Activated CD8-positive, alpha-beta memory T cell treated with anti-CD3 and anti-CD28 coated beads for 36 hours (primary cell): ENCODE data around the gene CAMSAP3. TPM values are rescaled to one million over a fixed set of nuclear protein-coding genes. Genes with fewer than 3 reads are reported as not detected.

Experiments used
- CTCF ChIA-PET: fragments of 350-600 bp; sonication (Branson Sonifier 250); formaldehyde crosslinking; loops from one replicate; lab custom pipeline; 2021; ENCODE audit warnings: antibody characterized with exemption; lab: Charles Lee
- POLR2A ChIA-PET: fragments of 350-600 bp; sonication (Branson Sonifier 250); formaldehyde crosslinking; loops from one replicate; lab custom pipeline; 2021; ENCODE audit warnings: antibody characterized with exemption; lab: Charles Lee
- total RNA-seq, 2 experiments: library from RNA; stranded (reverse); gene quantifications; one replicate each; pipeline ENCODE4 v1.2.3, GENCODE V29; 2021

CAMSAP3 gene, protein sequence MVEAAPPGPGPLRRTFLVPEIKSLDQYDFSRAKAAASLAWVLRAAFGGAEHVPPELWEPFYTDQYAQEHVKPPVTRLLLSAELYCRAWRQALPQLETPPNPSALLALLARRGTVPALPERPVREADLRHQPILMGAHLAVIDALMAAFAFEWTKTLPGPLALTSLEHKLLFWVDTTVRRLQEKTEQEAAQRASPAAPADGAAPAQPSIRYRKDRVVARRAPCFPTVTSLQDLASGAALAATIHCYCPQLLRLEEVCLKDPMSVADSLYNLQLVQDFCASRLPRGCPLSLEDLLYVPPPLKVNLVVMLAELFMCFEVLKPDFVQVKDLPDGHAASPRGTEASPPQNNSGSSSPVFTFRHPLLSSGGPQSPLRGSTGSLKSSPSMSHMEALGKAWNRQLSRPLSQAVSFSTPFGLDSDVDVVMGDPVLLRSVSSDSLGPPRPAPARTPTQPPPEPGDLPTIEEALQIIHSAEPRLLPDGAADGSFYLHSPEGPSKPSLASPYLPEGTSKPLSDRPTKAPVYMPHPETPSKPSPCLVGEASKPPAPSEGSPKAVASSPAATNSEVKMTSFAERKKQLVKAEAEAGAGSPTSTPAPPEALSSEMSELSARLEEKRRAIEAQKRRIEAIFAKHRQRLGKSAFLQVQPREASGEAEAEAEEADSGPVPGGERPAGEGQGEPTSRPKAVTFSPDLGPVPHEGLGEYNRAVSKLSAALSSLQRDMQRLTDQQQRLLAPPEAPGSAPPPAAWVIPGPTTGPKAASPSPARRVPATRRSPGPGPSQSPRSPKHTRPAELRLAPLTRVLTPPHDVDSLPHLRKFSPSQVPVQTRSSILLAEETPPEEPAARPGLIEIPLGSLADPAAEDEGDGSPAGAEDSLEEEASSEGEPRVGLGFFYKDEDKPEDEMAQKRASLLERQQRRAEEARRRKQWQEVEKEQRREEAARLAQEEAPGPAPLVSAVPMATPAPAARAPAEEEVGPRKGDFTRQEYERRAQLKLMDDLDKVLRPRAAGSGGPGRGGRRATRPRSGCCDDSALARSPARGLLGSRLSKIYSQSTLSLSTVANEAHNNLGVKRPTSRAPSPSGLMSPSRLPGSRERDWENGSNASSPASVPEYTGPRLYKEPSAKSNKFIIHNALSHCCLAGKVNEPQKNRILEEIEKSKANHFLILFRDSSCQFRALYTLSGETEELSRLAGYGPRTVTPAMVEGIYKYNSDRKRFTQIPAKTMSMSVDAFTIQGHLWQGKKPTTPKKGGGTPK
- total RNA-seq = under 1 TPM; 0.34 to 0.69 TPM

DNA sequence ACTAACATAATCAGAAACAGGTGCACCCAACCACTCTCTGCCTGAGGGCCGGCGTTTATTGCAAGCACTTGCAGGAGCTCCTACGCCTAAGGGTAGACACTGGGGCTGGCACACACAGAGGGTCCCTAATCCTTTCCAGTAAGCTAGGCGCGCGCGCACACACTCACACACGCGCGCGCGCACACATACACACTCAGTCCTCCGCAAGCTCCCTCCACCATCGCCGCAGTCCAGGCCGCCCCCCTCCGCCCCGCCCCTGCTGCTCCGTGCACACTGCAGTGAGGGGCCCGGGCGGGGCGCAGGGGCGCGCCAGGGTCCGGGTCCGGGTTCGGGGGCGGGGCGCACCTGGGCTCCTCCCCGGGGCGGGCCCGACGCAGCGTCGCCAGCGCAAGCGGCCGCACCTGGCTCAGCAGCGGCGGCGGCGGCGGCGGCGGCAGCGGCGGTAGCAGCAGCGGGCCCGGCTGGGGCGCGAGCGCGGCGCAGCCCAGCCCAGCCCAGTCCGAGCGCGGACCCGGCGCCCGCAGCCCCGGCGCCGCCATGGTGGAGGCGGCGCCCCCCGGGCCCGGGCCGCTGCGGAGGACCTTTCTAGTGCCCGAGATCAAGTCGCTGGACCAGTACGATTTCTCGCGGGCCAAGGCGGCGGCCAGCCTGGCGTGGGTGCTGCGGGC, at the start of gene CAMSAP3:
CAMSAP3 (plus strand) TSS at position 398 of the 668 bp plus-strand sequence; CDS start at position 538, 140 bp downstream.
- ChIA-PET POLR2A (no interaction called here), CTCF (no interaction called here)

DNA sequence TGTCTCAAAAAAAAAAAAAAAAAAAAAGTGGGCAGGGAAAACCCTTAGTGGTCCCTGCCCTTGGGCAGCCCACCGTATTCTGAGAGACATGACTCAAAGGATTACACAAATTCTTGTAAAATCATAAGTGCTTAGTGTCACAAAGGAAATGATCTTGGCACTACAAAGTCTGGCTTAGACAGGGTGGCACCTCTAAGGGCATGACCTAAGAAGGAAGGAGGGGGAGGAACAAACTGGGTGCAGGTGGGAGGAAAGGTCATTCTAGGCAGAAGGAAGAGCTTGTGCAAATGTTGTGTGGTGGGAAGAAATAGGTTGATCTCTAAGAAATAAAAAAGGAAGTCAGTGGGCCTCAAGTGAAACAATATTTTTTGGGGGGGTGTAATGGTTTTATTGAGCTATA, 49.8 kb upstream of the CAMSAP3 start:
- POLR2A ChIA-PET = interaction anchor here (0.7 kb wide), 1 partner anchor 13 kb away, joined by 6 read pairs; no protein-coding TSS in a partner anchor
- CTCF ChIA-PET = interaction anchor here (0.6 to 1.3 kb wide), 2 partner anchors 25 to 135 kb away, joined by 3 read pairs; partner anchors contain the start of gene TRAPPC5

DNA sequence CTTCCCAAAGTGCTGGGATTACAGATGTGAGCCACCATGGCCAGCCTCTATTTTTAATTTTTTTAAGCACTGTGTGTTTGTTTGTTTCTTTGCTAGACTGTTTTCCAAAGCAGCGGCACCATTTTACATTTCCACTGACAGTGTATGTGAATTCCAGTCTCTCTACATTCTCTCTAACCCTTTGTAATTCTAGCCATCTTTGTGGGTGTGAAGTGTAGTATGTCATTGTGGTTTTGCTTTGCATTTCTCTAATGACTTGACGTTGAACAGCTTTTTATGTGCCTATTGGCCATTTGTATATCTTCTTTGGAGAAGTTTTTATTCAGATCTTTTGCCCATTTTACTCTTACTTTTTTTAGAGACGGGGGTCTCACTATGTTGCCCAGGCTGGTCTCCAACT, 48.5 kb upstream of the CAMSAP3 start:
- POLR2A ChIA-PET = no interaction called here
- CTCF ChIA-PET = interaction anchor here (1.3 kb wide), 1 partner anchor 134 kb away, joined by 3 read pairs; the partner anchor contains the start of gene TRAPPC5

DNA sequence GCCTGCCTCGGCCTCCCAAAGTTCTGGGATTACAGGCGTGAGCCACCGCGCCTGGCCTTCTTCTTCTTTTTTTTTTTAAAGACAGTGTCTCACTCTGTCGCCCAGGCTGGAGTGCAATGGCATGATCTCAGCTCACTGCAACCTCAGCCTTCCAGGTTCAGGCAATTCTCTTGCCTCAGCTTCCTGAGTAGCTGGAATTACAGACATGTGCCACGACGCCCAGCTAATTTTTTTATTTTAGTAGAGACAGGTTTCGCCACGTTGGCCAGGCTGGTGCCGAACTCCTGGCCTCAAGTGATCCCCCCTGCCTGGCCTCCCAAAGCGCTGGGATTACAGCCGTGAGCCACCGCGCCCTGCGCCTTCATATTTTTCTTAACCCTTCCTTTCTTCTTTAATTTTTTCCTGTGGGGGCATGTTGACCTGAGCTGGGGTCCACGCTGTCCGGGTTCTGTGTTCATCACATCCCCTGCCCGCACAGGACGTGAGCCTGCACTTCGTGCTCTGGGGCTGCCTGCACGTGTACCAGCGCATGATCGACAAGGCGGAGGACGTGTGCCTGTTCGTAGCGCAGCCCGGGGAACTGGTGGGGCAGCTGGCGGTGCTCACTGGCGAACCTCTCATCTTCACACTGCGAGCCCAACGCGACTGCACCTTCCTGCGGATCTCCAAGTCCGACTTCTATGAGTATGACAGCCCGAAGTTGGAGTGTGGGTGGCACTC, 46.1 kb upstream of the CAMSAP3 start:
- CTCF ChIA-PET = interaction anchor here (0.6 kb wide), 1 partner anchor 451 kb away, joined by 3 read pairs; no protein-coding TSS in a partner anchor

DNA sequence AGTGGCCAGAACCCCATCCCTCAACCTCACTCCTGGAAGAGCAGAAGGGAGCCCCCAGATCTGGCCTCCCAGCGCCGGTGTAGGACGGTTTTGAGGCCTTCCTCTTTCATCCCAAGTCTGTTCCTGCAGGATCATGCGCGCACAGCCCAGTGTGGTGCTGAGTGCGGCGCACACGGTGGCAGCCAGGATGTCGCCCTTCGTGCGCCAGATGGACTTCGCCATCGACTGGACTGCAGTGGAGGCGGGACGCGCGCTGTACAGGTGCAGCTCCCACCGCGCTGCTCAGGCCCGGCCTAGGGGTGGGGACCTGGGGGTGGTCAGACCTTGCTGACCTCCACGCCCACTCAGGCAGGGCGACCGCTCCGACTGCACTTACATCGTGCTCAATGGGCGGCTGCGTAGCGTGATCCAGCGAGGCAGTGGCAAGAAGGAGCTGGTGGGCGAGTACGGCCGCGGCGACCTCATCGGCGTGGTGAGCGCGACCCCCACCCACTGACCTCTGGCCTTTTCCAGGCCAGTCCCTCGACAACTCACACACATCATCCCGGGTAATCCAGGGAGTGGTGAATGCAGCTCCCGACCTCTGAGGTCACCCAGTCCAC, 45.4 kb upstream of the CAMSAP3 start:
- CTCF ChIA-PET = interaction anchor here (0.6 to 3.3 kb wide), 2 partner anchors 18 to 451 kb away, joined by 3 to 13 read pairs; no protein-coding TSS in a partner anchor
- POLR2A ChIA-PET = no interaction called here

More for the DNA sequence above, 46.1 kb upstream of the CAMSAP3 start:
- POLR2A ChIA-PET = no interaction called here

DNA sequence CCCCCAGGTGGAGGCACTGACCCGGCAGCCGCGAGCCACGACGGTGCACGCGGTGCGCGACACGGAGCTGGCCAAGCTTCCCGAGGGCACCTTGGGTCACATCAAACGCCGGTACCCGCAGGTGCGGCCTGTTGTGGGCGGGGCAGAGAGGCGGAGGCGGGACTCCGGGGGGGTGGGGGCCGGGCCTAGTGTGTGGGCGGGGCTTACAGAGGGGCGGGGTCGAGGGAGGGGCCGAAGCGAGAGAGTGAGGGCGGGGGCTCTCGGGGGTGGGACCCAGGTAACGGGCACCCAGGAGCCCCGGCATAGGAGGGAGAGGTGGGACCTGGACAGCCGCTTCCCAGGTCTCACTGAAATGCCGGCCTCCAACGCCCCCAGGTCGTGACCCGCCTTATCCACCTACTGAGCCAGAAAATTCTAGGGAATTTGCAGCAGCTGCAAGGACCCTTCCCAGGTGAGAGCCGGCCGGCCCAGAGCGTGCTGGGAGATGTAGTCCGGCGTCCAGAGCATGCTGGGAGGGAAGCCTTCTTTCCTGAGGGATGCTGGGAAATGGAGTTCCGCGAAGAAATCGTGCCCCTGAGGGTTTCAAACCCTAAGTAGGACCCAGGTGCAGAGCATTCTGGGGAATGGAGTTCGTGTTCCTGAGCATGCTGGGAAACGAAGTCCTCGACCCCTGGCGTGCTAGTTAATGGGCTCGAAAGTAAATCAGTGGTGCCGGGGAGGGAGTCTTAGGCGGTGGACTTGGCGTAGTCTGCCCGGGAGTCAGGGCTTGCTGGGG, 44.5 kb upstream of the CAMSAP3 start:
- POLR2A ChIA-PET = no interaction called here
- CTCF ChIA-PET = interaction anchor here (3.3 kb wide), 1 partner anchor 17 kb away, joined by 13 read pairs; no protein-coding TSS in a partner anchor

DNA sequence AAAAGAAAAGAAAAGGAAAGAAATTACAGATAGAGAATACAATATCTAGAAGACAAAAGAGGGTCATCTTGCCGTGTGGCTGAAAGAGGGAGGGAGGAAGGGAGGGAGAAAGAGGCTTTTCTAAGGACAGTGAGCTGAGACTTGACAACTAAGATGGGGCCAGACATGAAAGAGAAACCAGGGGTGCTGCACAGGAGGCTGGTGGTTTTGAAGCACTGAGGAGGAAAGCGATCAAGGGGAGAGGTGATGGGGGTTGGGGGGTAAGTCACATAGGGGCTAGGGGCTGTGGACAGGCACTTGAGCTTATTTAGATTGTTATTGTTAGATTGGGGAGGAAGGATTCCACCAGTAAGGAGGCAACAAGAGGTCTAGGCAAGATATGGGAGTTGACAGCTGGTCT, 42.9 kb upstream of the CAMSAP3 start:
- ChIA-PET POLR2A (no interaction called here), CTCF (interaction anchor here (0.7 to 3.3 kb wide), 2 partner anchors 16 to 327 kb away, joined by 3 to 13 read pairs; no protein-coding TSS in a partner anchor)

DNA sequence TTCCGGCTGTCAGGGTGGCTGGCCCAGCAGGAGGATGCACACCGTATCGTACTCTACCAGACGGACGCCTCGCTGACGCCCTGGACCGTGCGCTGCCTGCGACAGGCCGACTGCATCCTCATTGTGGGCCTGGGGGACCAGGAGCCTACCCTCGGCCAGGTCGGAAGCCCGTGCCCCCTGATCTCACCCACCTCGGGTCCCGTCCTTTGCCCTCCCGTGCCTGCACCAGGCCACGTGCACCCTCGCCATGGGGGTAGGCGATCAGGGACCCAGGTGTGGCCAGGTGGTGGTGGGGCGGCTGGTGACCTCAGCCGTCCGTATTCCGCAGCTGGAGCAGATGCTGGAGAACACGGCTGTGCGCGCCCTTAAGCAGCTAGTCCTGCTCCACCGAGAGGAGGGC, 41.1 kb upstream of the CAMSAP3 start:
- POLR2A ChIA-PET = no interaction called here
- CTCF ChIA-PET = interaction anchor here (0.5 to 2.0 kb wide), 2 partner anchors 14 to 398 kb away, joined by 4 to 6 read pairs; no protein-coding TSS in a partner anchor

DNA sequence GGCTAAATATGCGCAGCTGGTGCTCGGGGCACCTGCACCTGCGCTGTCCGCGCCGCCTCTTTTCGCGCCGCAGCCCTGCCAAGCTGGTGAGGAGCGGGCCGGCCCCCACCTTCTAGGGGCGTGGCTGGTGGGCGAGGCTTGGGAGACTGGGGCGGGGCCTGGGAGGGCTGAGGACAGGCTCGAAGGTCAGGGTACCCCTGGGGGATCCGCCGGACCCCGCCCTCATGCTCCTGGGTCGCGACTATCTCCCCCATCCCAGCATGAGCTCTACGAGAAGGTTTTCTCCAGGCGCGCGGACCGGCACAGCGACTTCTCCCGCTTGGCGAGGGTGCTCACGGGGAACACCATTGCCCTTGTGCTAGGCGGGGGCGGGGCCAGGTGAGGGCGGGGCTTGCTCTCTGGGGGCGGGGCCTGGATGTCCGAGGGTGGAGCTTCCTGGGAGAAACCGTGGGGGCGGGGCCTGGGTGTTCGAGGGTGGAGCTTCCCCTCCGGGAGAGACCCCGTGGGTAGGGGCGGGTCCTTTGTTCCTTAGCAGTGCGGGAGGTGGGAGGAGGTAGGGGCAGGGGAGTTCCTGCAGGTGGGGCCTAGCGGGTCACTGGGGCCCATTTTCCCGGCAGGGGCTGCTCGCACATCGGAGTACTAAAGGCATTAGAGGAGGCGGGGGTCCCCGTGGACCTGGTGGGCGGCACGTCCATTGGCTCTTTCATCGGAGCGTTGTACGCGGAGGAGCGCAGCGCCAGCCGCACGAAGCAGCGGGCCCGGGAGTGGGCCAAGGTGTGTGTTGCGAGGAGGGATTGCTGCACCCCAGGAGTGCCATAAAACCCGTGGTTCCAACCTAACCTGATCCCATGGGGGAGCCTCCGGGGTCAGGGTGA, 40.4 kb upstream of the CAMSAP3 start:
- ChIA-PET POLR2A (no interaction called here), CTCF (interaction anchor here (0.5 to 2.0 kb wide), 3 partner anchors 13 to 399 kb away, joined by 3 to 6 read pairs (median 4); partner anchors contain the start of gene PNPLA6)

DNA sequence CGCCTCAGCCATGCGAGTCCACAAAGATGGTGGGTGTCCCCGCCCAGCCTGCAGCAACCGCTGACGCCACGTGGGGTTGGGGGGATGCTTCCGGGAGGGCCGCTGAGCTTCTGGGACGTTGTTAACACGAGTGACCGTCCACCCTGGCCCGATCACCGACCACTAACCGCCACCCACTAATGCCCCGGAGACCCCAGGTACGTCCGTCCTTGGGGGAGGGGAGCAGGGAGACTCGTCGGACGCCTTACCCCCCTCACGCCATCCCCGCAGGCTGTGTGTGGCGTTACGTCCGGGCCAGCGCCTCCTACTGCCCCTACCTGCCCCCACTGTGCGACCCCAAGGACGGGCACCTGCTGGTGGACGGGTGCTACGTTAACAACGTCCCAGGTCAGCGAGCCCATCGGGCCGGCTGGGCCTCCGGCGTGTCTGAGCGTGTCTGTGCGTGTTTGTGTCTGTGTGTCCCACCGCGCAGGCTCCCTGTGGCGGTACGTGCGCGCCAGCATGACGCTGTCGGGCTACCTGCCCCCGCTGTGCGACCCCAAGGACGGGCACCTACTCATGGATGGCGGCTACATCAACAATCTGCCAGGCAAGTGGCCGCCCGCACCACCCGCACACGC, 38.9 kb upstream of the CAMSAP3 start:
- ChIA-PET CTCF (interaction anchor here (0.7 kb wide), 2 partner anchors 112 to 207 kb away, joined by 3 read pairs; partner anchors contain the start of gene RETN), POLR2A (no interaction called here)

DNA sequence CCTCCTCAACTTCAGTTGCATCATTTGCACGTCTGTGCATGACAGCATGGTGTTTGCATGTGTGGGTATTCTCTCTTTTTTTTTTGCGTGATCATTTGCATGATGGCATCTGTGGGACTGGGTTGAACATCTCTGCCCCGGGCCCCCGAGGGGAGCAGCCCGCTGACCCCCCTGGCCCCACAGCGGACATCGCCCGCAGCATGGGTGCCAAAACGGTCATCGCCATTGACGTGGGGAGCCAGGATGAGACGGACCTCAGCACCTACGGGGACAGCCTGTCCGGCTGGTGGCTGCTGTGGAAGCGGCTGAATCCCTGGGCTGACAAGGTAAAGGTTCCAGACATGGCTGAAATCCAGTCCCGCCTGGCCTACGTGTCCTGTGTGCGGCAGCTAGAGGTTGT, 37.0 kb upstream of the CAMSAP3 start:
- ChIA-PET CTCF (interaction anchor here (2.8 kb wide), 1 partner anchor 9 kb away, joined by 11 read pairs; no protein-coding TSS in a partner anchor), POLR2A (interaction anchor here (0.6 kb wide), 1 partner anchor 24 kb away, joined by 3 read pairs; no protein-coding TSS in a partner anchor)

DNA sequence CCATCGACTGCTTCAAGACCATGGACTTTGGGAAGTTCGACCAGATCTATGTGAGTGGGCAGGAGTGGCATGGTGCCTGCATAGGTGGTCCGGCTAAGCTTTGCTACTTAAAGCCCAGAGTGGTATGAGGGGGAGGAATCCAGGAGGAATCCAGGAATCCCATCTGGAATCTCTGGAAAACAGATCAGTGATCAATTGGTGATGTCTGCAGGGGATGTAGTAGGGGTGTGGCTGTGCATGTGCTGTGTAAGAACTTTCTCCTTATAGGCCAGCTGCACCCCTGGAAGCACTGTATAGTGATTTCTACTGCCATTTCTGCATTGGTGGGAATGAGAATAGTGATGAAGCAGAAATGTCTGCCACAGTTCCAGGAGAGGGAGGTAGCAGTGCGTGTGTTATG, 36.6 kb upstream of the CAMSAP3 start:
- POLR2A ChIA-PET = interaction anchor here (0.6 kb wide), 1 partner anchor 25 kb away, joined by 3 read pairs; no protein-coding TSS in a partner anchor

DNA sequence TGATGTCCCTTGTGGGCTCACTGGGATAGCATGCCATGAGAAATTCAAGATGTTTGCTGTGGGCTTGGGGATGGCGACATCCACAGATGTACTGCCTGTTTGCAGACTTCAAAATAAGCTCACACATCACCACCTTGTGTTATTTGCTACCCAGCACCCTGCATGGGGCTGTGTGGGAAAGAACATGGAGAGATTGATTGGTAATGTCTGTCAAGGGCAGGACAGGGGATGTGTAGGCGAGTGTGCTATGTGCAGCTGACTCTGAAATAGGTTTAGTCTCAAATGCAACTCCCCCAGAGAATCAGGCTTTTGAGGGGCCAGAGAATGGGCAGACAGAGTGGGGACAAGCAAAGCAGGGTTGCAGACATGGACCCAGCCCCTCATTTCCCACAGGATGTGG, 35.4 kb upstream of the CAMSAP3 start:
- CTCF ChIA-PET = interaction anchor here (2.8 kb wide), 1 partner anchor 8 kb away, joined by 11 read pairs; no protein-coding TSS in a partner anchor
- POLR2A ChIA-PET = no interaction called here

More for the DNA sequence above, 36.6 kb upstream of the CAMSAP3 start:
- CTCF ChIA-PET = interaction anchor here (0.9 to 2.8 kb wide), 2 partner anchors 9 to 93 kb away, joined by 3 to 11 read pairs; no protein-coding TSS in a partner anchor

DNA sequence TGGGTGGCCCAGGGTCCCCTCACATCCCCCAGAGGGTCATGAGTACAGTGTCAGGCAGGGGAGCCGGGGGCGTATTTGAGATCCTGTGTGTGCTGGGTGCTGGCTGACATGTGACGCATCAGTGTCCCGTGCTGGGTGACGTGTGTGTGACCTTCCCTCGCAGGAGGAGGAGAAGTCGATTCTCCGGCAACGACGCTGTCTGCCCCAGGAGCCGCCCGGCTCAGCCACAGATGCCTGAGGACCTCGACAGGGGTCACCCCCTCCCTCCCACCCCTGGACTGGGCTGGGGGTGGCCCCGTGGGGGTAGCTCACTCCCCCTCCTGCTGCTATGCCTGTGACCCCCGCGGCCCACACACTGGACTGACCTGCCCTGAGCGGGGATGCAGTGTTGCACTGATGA, 34.3 kb upstream of the CAMSAP3 start:
- CTCF ChIA-PET = no interaction called here
- POLR2A ChIA-PET = no interaction called here
